SU-DHL-6 (cell line): ENCODE results near the gene EREG.

ENCODE experiments used
- EZH2phosphoT487 ChIP-seq: fragments of 200-600 bp; sonication (generic), shearing (Covaris generic); conservative IDR thresholded peaks from 2 replicates; pipeline ENCODE4 v1.6.1; 2018; ENCODE audit warnings: mild to moderate bottlenecking, antibody characterized with exemption, low read length, moderate library complexity, mixed read lengths
- TF ChIP-seq, protein P1 (sequence below): fragments of 200-600 bp; sonication (generic); IDR thresholded peaks from one replicate; pipeline ENCODE4 v1.5.1; 2017; ENCODE audit warnings: antibody characterized with exemption, mild to moderate bottlenecking, low read length, moderate library complexity; ENCODE audit not compliant: insufficient read depth, poor library complexity, severe bottlenecking

DNA sequence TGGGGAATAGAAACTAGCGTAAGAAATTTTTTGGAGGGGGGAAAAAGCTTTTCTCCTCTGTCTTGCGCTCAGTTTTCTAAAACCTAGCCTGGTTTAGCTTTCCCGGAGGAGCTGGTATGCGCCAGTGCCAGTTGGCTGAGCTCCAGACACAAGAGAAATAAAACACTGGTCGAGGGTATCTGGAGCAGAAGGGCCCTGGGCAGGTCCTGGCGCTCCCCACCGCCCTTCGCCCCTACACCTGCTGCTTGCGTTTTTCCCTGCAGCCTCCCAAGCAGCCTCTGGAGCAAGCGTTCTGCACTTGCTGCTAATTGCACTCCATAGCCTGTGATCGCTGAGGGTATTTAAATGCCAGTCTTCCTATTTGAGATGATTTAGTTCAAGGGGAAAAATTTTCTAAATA lies 816 bp downstream of the EREG start:
- TF ChIP-seq, protein P1, sequence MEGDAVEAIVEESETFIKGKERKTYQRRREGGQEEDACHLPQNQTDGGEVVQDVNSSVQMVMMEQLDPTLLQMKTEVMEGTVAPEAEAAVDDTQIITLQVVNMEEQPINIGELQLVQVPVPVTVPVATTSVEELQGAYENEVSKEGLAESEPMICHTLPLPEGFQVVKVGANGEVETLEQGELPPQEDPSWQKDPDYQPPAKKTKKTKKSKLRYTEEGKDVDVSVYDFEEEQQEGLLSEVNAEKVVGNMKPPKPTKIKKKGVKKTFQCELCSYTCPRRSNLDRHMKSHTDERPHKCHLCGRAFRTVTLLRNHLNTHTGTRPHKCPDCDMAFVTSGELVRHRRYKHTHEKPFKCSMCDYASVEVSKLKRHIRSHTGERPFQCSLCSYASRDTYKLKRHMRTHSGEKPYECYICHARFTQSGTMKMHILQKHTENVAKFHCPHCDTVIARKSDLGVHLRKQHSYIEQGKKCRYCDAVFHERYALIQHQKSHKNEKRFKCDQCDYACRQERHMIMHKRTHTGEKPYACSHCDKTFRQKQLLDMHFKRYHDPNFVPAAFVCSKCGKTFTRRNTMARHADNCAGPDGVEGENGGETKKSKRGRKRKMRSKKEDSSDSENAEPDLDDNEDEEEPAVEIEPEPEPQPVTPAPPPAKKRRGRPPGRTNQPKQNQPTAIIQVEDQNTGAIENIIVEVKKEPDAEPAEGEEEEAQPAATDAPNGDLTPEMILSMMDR = no peak
- TF ChIP-seq EZH2phosphoT487 = no peak
